ENCODE data around the gene LRRC38.

DNA sequence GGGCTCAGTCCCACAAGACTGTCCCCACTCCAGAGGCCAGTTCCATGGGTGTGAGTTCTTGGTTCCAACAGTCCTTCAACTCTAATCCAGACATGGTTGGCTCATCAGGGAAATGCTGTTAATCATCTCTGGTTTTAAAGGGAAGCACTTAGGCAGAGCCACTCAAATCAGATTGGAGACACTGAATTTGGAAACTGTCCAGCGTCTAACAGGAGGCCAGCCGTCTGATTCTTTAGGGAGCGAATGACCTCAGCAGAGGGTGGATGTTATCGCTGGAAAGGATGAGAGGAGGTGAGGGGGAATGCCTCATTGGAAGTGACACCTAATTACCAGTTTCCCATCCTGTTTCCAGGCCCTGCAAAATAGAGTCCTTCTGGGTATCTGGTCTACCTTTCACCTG, 22.8 kb upstream of the LRRC38 start:
- TF ChIP-seq ELF4 (IDR thresholded peaks at IDR 0.05) (no peak), LEF1 (IDR thresholded peaks at IDR 0.05; ENCODE audit: borderline replicate concordance) (no peak), SP1 (IDR thresholded peaks at IDR 0.05) (no peak), CTBP1 (IDR thresholded peaks at IDR 0.05; ENCODE audit: borderline replicate concordance) (no peak), ZNF384 (IDR thresholded peaks at IDR 0.05) (no peak), FOXA1 (IDR thresholded peaks at IDR 0.05) (no peak), HDGF (IDR thresholded peaks at IDR 0.05; ENCODE audit: borderline replicate concordance) (no peak)

Data from HEK293T (cell line).